NK-92 treated with Interleukin-12 subunit alpha and Interleukin-12 subunit beta, amount 100 ng/mL, for 24 hours (cell line): ENCODE results near the gene ZCCHC7.

ENCODE experiments used
- DNase-seq: peaks from one replicate; lab custom pipeline; 2025; lab: John Stamatoyannopoulos, UW

The ZCCHC7 gene

GRCh38 chr9:37336150-37336549 is 215.8 kb downstream of the ZCCHC7 start:
- no peak for DNase-seq

GRCh38 chr9:37337301-37337890 is 217.0 kb downstream of the ZCCHC7 start:
- DNase-seq = no peak

DNA sequence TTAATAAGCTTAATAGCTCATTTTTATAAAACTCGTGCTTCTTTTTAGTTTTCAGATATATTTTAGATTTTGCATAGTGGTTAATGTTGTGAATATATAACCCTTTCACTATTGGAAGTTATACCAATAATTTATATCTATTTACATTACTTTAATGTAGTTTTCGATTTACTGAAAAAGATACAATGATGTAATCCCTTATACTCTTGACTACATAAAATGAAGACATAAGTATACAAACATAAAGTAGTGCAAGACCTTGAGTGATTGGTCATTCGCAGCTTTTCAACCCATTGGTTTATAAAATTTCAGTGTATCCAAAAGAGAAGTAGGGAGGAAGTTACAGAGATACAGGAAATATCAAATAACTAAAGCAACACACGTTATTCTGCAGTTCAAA is 217.8 kb downstream of the ZCCHC7 start:
- DNase-seq = no peak

GRCh38 chr9:37339923-37340322 is 219.5 kb downstream of the ZCCHC7 start:
- DNase-seq = no peak

DNA sequence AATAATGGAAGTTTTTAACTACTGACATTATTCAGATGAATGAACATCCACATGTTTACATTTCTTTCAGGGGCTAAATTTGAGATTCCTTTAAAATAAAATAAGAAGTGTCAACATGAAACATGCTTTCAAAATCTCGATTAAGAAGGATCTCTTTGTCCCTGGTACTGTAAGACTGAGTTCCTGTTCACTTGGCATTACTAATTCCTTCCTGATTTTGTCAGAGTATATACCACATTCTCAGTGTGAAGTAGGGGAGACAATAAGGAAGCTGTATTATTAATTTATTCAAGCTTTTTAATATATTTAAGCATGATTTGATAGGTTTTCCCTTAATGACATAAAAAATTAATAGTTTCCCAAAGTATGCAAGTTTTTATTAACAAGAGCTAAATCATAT is 220.6 kb downstream of the ZCCHC7 start:
- no peak for DNase-seq

GRCh38 chr9:37341704-37342103 is 221.3 kb downstream of the ZCCHC7 start:
- no peak for DNase-seq

- DNase-seq = no peak
These were observed 222.1 kb downstream of the ZCCHC7 start for GRCh38 chr9:37342493-37342892.

DNA sequence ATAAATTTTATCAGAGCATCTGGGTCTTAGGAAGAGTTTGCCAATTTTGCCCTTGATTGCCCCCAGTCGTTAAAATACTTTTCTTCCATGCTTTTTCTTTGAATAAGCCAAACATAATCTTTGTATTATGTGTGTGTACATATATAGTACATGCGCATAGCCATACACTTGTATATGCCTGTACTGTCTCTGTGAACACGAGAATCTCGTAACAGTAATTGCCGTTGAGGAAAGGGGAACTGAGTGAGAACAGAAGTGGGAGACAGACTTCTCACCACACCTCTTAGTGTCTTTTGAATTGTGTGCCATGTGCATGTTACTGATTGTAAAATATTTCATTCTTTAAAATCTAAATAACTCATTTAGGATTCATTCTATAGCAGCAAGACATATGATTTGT is 222.5 kb downstream of the ZCCHC7 start:
- DNase-seq = no peak

DNA sequence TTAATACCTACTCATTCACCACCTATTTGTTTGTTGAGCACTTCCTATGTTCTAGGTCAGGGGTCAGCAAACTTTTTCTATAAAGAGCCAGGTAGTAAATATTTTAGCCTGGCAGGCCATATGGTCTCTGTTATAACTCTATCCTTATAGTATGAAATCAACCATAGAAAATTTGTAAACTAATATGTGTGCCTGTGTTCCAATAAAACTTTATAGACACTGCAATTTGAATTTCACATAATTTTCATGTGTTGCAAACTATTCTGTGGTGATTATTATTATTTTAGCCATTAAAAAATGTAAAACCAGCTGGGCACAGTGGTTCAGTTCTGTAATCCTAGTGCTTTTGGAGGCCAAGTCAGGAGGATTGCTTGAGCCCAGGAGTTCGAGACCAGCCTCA is 223.3 kb downstream of the ZCCHC7 start:
- DNase-seq = no peak

GRCh38 chr9:37345038-37345437 is 224.7 kb downstream of the ZCCHC7 start:
- DNase-seq = no peak

- no peak for DNase-seq
These were observed 228.5 kb downstream of the ZCCHC7 start for GRCh38 chr9:37348917-37349316.

- no peak for DNase-seq
These were observed 230.3 kb downstream of the ZCCHC7 start for GRCh38 chr9:37350486-37351190.

- no peak for DNase-seq
These were observed 233.4 kb downstream of the ZCCHC7 start for GRCh38 chr9:37353791-37354190.

DNA sequence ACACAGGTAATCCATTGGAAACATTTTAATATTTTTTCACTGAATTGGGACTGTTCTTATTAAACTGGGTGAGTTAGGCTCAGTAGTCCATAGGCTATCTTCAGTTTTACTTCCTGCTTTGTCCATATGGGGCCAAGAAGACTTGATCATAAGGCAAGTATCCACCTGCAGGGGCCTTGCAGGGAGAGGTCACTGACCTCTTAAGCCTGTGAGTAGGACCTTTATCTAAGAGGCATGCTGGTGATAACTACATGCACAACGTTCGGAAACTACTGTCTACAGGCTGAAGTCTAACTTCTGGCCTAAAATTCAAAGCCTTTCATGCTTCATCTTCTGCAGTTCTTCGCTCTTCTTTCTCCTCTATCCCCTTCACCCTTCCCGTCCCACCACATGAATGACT is 242.1 kb downstream of the ZCCHC7 start:
- no peak for DNase-seq

GRCh38 chr9:37363124-37363523 is 242.8 kb downstream of the ZCCHC7 start:
- DNase-seq = no peak

DNA sequence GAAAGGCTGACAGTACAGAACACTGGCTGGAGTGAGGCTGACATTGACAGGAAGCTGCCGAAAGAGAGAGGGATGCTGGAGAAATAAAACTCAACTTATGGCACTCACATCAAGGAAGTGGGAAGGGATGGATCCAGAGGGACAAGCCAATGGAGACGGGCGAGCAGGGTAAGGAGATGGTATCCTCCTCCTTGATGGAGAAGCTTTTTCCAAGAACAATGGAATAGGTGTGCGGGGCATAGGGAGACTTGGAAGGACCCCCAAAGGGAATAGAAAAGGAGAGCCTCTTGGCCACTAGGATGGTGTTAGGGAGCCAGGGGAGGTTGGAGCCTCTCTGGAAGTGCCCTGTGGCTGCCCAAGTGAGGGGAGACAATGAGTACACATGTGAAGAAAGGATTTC is 243.8 kb downstream of the ZCCHC7 start:
- DNase-seq = no peak

- DNase-seq = no peak
These were observed 244.5 kb downstream of the ZCCHC7 start for GRCh38 chr9:37364751-37365360.

- no peak for DNase-seq
These were observed 249.3 kb downstream of the ZCCHC7 start for GRCh38 chr9:37369671-37370070.

DNA sequence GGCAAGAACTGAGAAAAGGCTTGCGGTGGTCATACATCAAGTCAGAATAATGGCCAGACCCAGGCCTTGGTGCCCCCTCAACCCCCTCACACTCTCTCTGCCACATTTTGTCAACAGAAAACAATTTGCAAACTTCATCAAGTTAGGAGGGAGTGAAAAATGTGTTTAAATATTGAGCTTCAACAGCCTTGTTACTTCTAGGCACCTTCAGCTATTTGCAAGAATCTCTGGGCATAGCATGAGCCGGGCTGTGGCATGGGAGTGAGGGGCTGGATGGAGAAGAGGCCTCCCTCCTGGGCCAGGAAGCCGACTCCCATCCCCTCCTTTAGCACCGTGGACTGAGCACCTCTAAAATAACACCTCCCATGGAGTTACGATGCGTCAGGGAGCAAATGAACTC is 249.9 kb downstream of the ZCCHC7 start:
- DNase-seq = no peak

- no peak for DNase-seq
These were observed 250.7 kb downstream of the ZCCHC7 start for GRCh38 chr9:37370968-37371563.

GRCh38 chr9:37371565-37372464 is 251.4 kb downstream of the ZCCHC7 start:
- no peak for DNase-seq

DNA sequence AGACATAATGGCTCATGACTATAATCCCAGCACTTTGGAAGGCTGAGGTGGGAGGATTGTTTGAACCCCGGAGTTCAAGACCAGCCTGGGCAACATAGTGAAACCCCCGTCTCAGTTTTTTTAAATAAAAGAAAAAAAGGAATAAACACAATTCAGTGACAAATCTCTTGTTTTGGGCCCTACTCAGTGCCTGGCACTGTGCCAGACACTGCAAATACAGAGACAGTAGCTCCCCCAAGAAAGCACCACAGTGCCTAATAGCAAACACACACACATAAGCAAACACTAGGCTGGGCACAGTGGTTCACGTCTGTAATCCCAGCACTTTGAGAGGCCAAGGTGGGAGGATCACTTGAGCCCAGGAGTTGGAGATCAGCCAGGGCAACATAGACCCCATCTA is 252.5 kb downstream of the ZCCHC7 start:
- no peak for DNase-seq
